ENCODE data around the gene PCSK6.

DNA sequence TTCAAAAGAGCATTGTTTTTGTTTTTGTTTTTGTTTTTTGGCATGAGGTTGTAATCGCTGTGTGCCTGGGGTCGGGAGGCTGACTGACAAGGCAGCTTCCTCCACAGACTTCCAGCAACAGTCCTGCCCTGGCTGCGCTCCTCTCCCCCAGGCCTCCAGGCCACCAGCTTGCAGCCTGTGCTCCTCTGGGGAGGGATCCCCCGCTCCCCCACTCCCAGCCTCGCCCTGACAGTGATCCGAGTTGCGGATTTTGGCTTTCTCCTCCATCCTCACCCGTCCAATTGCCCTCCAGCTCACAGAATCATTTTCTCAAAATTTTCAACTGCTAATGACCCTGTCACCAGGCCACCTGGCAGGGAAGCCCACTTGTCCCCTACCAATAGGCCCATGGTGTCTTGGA lies 36.5 kb upstream of the PCSK6 start:
- TF ChIP-seq EZH2 (IDR thresholded peaks at IDR 0.05; ENCODE audit: insufficient read depth, poor library complexity, severe bottlenecking) (no peak), EZH2phosphoT487 (IDR thresholded peaks at IDR 0.05; ENCODE audit: insufficient read depth, low read depth) (no peak)
